Endothelial cell of umbilical vein (primary cell): ENCODE data around the gene NMNAT3.

Source experiments
- FOS ChIP-seq: IDR thresholded peaks from 2 replicates; pipeline ENCODE4 v1.6.1; 2011; ENCODE audit warnings: mild to moderate bottlenecking, low read length, moderate library complexity, borderline replicate concordance; ENCODE audit not compliant: insufficient read depth
- GATA2 ChIP-seq: IDR thresholded peaks from 2 replicates; pipeline ENCODE4 v1.7.0; 2011; ENCODE audit warnings: low read depth, mild to moderate bottlenecking, moderate library complexity, mixed read lengths, low read length; ENCODE audit not compliant: insufficient read length, insufficient read depth
- POLR2AphosphoS5 ChIP-seq: IDR thresholded peaks from 2 replicates; pipeline ENCODE4 v1.6.1; 2012; ENCODE audit warnings: low read depth, mild to moderate bottlenecking, control low read depth, low read length, moderate library complexity; ENCODE audit not compliant: insufficient read depth
- TF ChIP-seq, protein P1 (sequence below), 2 donors: IDR thresholded peaks; 1 replicate in 1 of 2; 2 replicates in 1 of 2; pipeline ENCODE4 v1.5.1; 2011; ENCODE audit warnings: low read length in 2 of 2, mild to moderate bottlenecking in 2 of 2, moderate library complexity in 2 of 2, control low read depth in 1 of 2, inconsistent platforms in 1 of 2, low read depth in 1 of 2; ENCODE audit not compliant: insufficient read depth in 1 of 2; ENCODE audit errors: extremely low read depth in 1 of 2

- TF ChIP-seq GATA2 (no peak), POLR2AphosphoS5 (no peak), FOS (no peak)
- TF ChIP-seq, protein P1, sequence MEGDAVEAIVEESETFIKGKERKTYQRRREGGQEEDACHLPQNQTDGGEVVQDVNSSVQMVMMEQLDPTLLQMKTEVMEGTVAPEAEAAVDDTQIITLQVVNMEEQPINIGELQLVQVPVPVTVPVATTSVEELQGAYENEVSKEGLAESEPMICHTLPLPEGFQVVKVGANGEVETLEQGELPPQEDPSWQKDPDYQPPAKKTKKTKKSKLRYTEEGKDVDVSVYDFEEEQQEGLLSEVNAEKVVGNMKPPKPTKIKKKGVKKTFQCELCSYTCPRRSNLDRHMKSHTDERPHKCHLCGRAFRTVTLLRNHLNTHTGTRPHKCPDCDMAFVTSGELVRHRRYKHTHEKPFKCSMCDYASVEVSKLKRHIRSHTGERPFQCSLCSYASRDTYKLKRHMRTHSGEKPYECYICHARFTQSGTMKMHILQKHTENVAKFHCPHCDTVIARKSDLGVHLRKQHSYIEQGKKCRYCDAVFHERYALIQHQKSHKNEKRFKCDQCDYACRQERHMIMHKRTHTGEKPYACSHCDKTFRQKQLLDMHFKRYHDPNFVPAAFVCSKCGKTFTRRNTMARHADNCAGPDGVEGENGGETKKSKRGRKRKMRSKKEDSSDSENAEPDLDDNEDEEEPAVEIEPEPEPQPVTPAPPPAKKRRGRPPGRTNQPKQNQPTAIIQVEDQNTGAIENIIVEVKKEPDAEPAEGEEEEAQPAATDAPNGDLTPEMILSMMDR (IDR thresholded peaks at IDR 0.05; ENCODE audit: extremely low read depth in 1 of 2, insufficient read depth in 1 of 2, low read depth in 1 of 2, low read length in 2 of 2), result no peak
Measured at GRCh38 chr3:139691619-139692018, 13.8 kb upstream of the NMNAT3 start.
